ENCODE measurements around the gene UBIAD1. TPM values are rescaled to one million over a fixed set of nuclear protein-coding genes. Genes with fewer than 3 reads are reported as not detected.

Gene UBIAD1
- total RNA-seq, 1 donor from 2014 or later, result 9.6 TPM

DNA sequence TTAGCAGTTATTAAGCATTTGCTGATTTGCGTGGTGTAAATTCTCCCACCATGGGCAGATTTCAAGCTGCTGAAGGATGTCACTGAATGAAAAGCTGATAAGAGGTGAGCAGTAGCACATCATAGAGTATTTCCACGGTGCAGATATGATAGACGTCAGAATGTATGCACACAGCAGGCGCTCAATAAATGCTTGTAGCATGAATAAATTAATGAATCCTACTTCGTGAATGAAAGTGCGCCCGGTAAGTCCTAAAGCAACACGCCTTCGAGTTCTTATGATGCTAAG, 510 bp upstream of the UBIAD1 start:
- Histone ChIP-seq H3K4me3 (peak overlapping the region; percentile 54), H3K9me3 (replicated peaks) (no peaks in the 10 kb centered on the region), H3K4me1 (peaks cover 41% of the 10 kb centered on the region), H3K36me3 (peaks cover 2% of the 10 kb centered on the region), H3K27me3 (ENCODE audit: low read depth) (no peaks in the 10 kb centered on the region), H3K27ac (replicated peaks) (peak overlapping the region; percentile 77)
- TF ChIP-seq, protein P1, sequence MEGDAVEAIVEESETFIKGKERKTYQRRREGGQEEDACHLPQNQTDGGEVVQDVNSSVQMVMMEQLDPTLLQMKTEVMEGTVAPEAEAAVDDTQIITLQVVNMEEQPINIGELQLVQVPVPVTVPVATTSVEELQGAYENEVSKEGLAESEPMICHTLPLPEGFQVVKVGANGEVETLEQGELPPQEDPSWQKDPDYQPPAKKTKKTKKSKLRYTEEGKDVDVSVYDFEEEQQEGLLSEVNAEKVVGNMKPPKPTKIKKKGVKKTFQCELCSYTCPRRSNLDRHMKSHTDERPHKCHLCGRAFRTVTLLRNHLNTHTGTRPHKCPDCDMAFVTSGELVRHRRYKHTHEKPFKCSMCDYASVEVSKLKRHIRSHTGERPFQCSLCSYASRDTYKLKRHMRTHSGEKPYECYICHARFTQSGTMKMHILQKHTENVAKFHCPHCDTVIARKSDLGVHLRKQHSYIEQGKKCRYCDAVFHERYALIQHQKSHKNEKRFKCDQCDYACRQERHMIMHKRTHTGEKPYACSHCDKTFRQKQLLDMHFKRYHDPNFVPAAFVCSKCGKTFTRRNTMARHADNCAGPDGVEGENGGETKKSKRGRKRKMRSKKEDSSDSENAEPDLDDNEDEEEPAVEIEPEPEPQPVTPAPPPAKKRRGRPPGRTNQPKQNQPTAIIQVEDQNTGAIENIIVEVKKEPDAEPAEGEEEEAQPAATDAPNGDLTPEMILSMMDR (IDR thresholded peaks at IDR 0.05; ENCODE audit: borderline replicate concordance), result no peak
- DNase-seq, result no peak
- intact Hi-C loops (cut with micrococcal nuclease), result no loop called here

DNA sequence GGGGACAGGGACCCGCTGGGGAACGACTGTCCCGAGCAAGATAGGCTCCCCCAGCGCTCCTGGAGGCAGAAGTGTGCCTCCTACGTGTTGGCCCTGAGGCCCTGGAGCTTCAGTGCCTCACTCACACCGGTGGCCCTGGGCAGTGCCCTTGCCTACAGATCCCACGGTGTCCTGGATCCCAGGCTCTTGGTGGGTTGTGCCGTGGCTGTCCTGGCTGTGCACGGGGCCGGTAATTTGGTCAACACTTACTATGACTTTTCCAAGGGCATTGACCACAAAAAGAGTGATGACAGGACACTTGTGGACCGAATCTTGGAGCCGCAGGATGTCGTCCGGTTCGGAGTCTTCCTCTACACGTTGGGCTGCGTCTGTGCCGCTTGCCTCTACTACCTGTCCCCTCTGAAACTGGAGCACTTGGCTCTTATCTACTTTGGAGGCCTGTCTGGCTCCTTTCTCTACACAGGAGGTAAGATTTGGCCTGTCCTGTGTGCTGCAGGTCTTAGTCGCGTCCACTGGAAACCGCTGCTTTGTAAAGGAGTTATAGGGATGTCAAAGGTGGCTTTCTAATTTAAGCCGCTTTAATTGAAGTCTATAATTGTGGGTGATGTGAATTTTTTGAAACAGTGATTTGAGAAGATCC, 717 bp downstream of the UBIAD1 start:
- intact Hi-C loops (cut with micrococcal nuclease), result no loop called here
- no peak for DNase-seq

DNA sequence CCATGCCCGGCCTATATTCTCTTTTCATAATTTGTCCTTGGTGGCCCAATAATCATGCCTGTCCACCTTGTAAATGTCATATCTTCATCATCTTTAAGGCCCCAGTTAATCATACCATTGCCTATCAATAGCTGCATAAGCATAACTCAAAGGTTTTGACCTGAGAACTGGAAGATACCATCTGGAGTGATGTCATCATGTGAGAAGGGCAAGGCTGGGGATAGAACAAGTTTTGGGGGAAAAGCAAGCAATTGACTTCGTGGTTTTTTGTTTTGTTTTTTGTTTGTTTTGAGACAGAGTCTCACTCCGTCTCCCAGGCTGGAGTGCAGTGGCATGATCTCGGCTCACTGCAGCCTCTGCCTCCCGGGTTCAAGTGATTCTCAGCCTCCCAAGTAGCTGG, 6.2 kb downstream of the UBIAD1 start:
- H3K4me1 ChIP-seq, result peaks cover 48% of the 10 kb centered on the region
- peaks cover 22% of the 10 kb centered on the region for H3K36me3 ChIP-seq
- no peaks in the 10 kb centered on the region for H3K27me3 ChIP-seq (ENCODE audit: low read depth)
- no peak for DNase-seq
- H3K4me3 ChIP-seq, result no peak overlapping the region
- intact Hi-C loops (cut with micrococcal nuclease), result no loop called here
- TF ChIP-seq, protein P1 (IDR thresholded peaks at IDR 0.05; ENCODE audit: borderline replicate concordance), result no peak
- no peaks in the 10 kb centered on the region for H3K9me3 ChIP-seq (replicated peaks)
- H3K27ac ChIP-seq (replicated peaks), result no peak overlapping the region

More for the DNA sequence above, 717 bp downstream of the UBIAD1 start:
- Histone ChIP-seq H3K27ac (replicated peaks) (peak overlapping the region; percentile 97), H3K4me3 (peak overlapping the region; percentile 72), H3K36me3 (peaks cover 11% of the 10 kb centered on the region), H3K27me3 (ENCODE audit: low read depth) (no peaks in the 10 kb centered on the region), H3K9me3 (replicated peaks) (no peaks in the 10 kb centered on the region), H3K4me1 (peaks cover 41% of the 10 kb centered on the region)
- TF ChIP-seq, protein P1 (IDR thresholded peaks at IDR 0.05; ENCODE audit: borderline replicate concordance), result no peak

DNA sequence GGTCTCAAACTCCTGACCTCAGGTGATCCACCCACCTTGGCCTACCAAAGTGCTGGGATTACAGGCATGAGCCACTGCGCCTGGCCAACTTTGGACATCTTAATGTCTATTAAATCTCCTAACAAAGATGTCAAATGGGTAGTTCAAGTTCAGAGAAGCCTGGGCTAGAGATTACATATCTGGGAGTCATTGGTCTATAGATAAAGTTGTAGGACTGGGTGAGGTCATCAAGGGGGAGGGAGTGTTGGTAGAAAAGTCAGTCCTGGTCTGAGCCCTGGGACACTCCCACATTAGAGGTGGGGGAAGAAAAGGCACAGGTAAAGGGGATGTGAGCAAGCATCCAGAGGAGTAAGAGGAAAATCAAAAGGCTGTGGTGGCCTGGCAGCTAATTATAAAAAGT, 6.6 kb downstream of the UBIAD1 start:
- Histone ChIP-seq H3K27ac (replicated peaks) (no peak overlapping the region), H3K4me1 (peaks cover 43% of the 10 kb centered on the region), H3K4me3 (no peak overlapping the region), H3K27me3 (ENCODE audit: low read depth) (no peaks in the 10 kb centered on the region), H3K9me3 (replicated peaks) (no peaks in the 10 kb centered on the region), H3K36me3 (peaks cover 22% of the 10 kb centered on the region)
- intact Hi-C loops (cut with micrococcal nuclease), result no loop called here
- DNase-seq, result no peak
- TF ChIP-seq, protein P1 (IDR thresholded peaks at IDR 0.05; ENCODE audit: borderline replicate concordance), result no peak

DNA sequence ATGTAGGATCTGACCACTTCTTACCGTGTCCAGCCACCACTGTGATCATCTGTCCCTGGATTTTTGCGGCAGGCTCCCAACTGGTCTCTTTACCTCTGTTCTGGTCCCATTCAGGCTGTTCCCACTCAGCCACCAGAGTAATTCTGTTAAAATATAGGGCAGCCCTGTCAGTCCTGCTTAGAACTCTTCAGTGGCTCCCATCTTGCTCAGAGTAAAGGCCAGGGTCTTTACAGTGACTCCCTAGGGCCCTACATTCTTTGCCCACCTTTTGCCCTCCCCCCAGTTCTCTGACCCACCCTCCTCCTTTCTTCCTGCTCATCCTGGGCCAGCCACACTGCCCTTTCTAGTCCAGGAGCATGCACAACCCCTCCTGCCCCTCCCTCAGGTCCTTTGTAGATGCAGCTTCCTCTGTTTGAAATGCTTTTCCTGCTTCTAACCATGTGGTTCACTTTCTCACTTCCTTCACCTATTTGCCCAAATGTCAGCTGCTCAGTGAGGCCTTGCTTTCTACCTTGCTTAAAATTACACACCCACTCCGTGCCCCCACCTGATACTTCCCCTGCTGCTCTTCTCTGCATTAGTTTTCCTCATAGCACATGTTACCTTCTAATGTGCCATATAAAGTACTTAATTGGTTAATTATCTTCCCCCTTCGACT, 7.8 kb downstream of the UBIAD1 start:
- no peak for DNase-seq

More for the DNA sequence above, 7.8 kb downstream of the UBIAD1 start:
- Histone ChIP-seq H3K4me1 (peaks cover 31% of the 10 kb centered on the region), H3K36me3 (peaks cover 26% of the 10 kb centered on the region), H3K27ac (replicated peaks) (peak overlapping the region; percentile 50), H3K27me3 (ENCODE audit: low read depth) (no peaks in the 10 kb centered on the region), H3K9me3 (replicated peaks) (no peaks in the 10 kb centered on the region), H3K4me3 (no peak overlapping the region)
- TF ChIP-seq, protein P1 (IDR thresholded peaks at IDR 0.05; ENCODE audit: borderline replicate concordance), result no peak
- intact Hi-C loops (cut with micrococcal nuclease), result no loop called here

Measured in left ventricle myocardium inferior (tissue), 1 donor.